Nasal cavity respiratory epithelium epithelial cell of viscerocranial mucosa (primary cell): ENCODE measurements around the gene OR1J2. TPM values are rescaled to one million over a fixed set of nuclear protein-coding genes. Genes with fewer than 3 reads are reported as not detected.

Experiments
- total RNA-seq: library from RNA; depleted of rRNA; stranded (reverse); fragments of >200 nt; gene quantifications from 2 replicates; pipeline ENCODE4 v1.2.3, GENCODE V29; 2014

The OR1J2 gene
- total RNA-seq = not detected in 2 replicates

GRCh38 chr9:122510502-122510901 is at the start of gene OR1J2:
Gene OR1J2 (plus strand): TSS chr9:122510802. CDS start chr9:122510802, 0 bp downstream.

DNA sequence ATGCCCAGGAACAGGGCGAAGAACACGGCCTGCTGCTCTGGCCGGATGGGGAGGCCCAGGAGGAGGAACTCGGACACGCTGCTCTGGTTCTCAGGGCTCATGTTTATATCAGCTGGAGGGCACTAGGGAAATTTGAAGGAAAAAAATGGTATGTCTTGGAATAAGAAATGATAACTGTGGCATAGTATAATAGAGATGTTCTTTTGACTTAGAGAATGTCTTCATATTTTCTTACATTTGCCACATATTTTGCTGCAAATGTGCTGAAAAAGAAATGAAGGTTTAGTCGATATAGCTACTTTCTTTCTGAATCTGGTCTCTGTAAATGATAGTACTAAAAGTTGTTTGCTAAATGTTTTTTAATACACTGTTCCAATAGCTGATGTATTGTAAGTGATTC is 32.8 kb upstream of the OR1J2 start, which contains the start of gene OR1J1:
OR1J1 (minus strand) TSS at position 101 of the 400 bp plus-strand sequence; CDS start at position 101, 0 bp downstream.

GRCh38 chr9:122518841-122519240 is 8.2 kb downstream of the OR1J2 start, which contains the start of gene OR1J4:
Gene OR1J4 (plus strand): TSS chr9:122519141. CDS start chr9:122519141, 0 bp downstream.

GRCh38 chr9:122527193-122527592 is 16.6 kb downstream of the OR1J2 start, which contains the start of gene OR1N1:
Gene OR1N1 (minus strand): TSS chr9:122527293. CDS start chr9:122527293, 0 bp downstream.

GRCh38 chr9:122552812-122553211 is 42.2 kb downstream of the OR1J2 start, which contains the start of gene OR1N2:
Gene OR1N2 (plus strand): TSS chr9:122553112. CDS start chr9:122553212, 100 bp downstream.

Other genes starting within 250 kb of the OR1J2 start
- gene RBM18, start 246.0 kb upstream of the OR1J2 start, total RNA-seq = 14.7 and 18.2 TPM in 2 replicates
- 33.2 and 54.7 TPM in 2 replicates for gene MRRF, start 245.9 kb upstream of the OR1J2 start, total RNA-seq
- 0.28 and 0.34 TPM in 2 replicates for gene PTGS1, start 139.8 kb upstream of the OR1J2 start, total RNA-seq
- not detected in 2 replicates for gene OR1J1, start 32.9 kb upstream of the OR1J2 start, total RNA-seq
- gene OR1J4, start 8.3 kb downstream of the OR1J2 start, total RNA-seq = not detected in 2 replicates
- gene OR1N1, start 16.5 kb downstream of the OR1J2 start, total RNA-seq = not detected in 2 replicates
- not detected in 2 replicates for gene OR1N2, start 42.3 kb downstream of the OR1J2 start, total RNA-seq
- not detected in 2 replicates for gene OR1L8, start 72.6 kb downstream of the OR1J2 start, total RNA-seq
- gene OR1Q1, start 103.9 kb downstream of the OR1J2 start, total RNA-seq = not detected in 2 replicates
- gene OR1B1, start 146.8 kb downstream of the OR1J2 start, total RNA-seq = not detected in 2 replicates
- not detected in 2 replicates for gene OR1L1, start 150.9 kb downstream of the OR1J2 start, total RNA-seq
- gene OR1L3, start 164.3 kb downstream of the OR1J2 start, total RNA-seq = not detected in 2 replicates
- gene OR1L4, start 213.2 kb downstream of the OR1J2 start, total RNA-seq = not detected in 2 replicates
- gene OR1L6, start 231.5 kb downstream of the OR1J2 start, total RNA-seq = not detected in 2 replicates